ENCODE data around the gene TM4SF18. TPM values are rescaled to one million over a fixed set of nuclear protein-coding genes. Genes with fewer than 3 reads are reported as not detected.

The TM4SF18 gene
- polyA plus RNA-seq, 1 of the 3 experiments (the other 2 are of a cell fraction), result 0.30 TPM

- TF ChIP-seq PBX3 (IDR thresholded peaks at IDR 0.05), result peak; percentile 37; the same call in 1 of the 2 replicates
These were observed 2.7 kb downstream of the TM4SF18 start (continued) for GRCh38 chr3:149330609-149331331.

- no peak overlapping the region for H3K4me3 ChIP-seq (ENCODE audit: low read depth in 2 of 2, low read length in 1 of 2)
These were observed 6.3 kb downstream of the TM4SF18 start for GRCh38 chr3:149327156-149327555.

More at GRCh38 chr3:149327156-149327555, 6.3 kb downstream of the TM4SF18 start:
- no peak for DNase-seq
- H3K9me2 ChIP-seq, result no peaks in the 10 kb centered on the region
- no peaks in the 10 kb centered on the region for H3K27me3 ChIP-seq (ENCODE audit: insufficient read depth)
- CTCF ChIA-PET, result interaction anchor here (0.9 kb wide), 1 partner anchor 25 kb away, joined by 3 read pairs; no protein-coding TSS in a partner anchor
- POLR2A ChIA-PET, result no interaction called here
- peaks cover 7 to 15% of the 10 kb centered on the region in 2 experiments; a peak in 3 of 4 replicates for H3K4me1 ChIP-seq (ENCODE audit: control insufficient read depth in 1 of 2, insufficient read depth in 2 of 2, low read depth in 1 of 2, low read length in 1 of 2)
- H3K4me2 ChIP-seq, result no peak overlapping the region
- H3K9ac ChIP-seq, result no peak overlapping the region
- no peaks in the 10 kb centered on the region for H4K20me1 ChIP-seq (ENCODE audit: insufficient read depth)
- TF ChIP-seq ZBTB33 (IDR thresholded peaks at IDR 0.05; ENCODE audit: borderline replicate concordance, low read depth) (no peak), CHD2 (IDR thresholded peaks at IDR 0.05; ENCODE audit: low read length, partially characterized antibody) (no peak), FOSL2 (IDR thresholded peaks at IDR 0.05; ENCODE audit: borderline replicate concordance, low read depth) (no peak), NRF1 (IDR thresholded peaks at IDR 0.05; ENCODE audit: low read depth, low read length) (no peak), YY1 (IDR thresholded peaks at IDR 0.05; ENCODE audit: low read depth) (no peak), EP300 (IDR thresholded peaks at IDR 0.05; ENCODE audit: borderline replicate concordance in 1 of 2, low read depth in 1 of 2, low read length in 1 of 2) (no peak), USF1 (IDR thresholded peaks at IDR 0.05; ENCODE audit: borderline replicate concordance, low read depth) (no peak), MXI1 (IDR thresholded peaks at IDR 0.05; ENCODE audit: low read depth, low read length) (no peak), TCF12 (IDR thresholded peaks at IDR 0.05) (no peak), GATA2 (CRISPR knock-in tag; IDR thresholded peaks at IDR 0.05) (no peak), RXRA (IDR thresholded peaks at IDR 0.05; ENCODE audit: borderline replicate concordance, low read depth) (no peak), ELF1 (IDR thresholded peaks at IDR 0.05) (no peak), FOXJ3 (CRISPR knock-in tag; IDR thresholded peaks at IDR 0.05) (no peak), RFX5 (IDR thresholded peaks at IDR 0.05; ENCODE audit: low read length) (no peak)
- H3K9me3 ChIP-seq, result no peaks in the 10 kb centered on the region
- 94% methylated on average over 2 of the region's 2 CpGs for WGBS (ENCODE audit: low lambda C conversion rate)
- no peaks in the 10 kb centered on the region for H3K36me3 ChIP-seq (replicated peaks in 1 of 2; ENCODE audit: control insufficient read depth in 1 of 2, insufficient read depth in 2 of 2, low read length in 1 of 2)
- no peak overlapping the region for H3K27ac ChIP-seq (ENCODE audit: low read depth in 2 of 2, low read length in 1 of 2)
- no peak overlapping the region for H2AFZ ChIP-seq (ENCODE audit: low read depth)
- H3F3A ChIP-seq (replicated peaks; ENCODE audit: insufficient read depth), result peaks cover 8% of the 10 kb centered on the region
- H3K79me2 ChIP-seq (ENCODE audit: insufficient read depth), result no peaks in the 10 kb centered on the region
